ENCODE measurements around the gene THSD4.

Gene THSD4

DNA sequence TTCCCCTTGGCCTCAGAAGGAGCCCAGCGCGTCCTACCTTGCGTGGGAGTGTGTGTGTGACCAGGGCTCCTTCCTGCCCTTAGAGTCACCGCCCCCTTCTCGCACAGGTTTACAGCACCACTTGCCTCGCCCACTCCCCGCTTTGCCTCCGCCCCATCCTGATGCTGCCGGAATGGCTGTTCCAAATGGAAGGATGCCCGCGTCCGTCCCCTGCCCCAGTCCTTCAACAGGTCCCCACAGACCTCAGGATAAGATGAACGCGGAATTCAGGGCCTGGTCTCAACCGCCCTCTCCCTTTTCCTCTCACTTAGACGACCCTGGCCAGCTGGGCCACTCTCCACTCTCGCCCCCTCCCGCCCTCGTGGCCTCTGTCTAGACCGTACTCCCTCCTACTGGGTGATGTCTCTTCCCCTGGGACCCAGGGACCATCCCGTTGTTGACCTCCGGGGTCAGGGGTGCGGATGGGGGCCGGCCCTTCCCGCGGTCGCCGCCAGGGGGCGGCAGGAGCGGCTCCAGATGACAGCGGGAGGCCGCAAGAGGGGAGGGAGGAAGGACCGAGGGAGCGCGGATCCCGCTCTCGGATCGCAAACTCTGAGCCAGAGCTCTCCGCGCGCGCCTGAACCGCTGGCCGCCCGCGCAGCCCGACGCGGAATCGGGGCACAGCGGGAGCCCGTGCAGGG, at the start of gene THSD4:
Gene THSD4, plus strand, starts transcription at position 585 of the 680 bp plus-strand sequence.
- no peaks in the 10 kb centered on the region for H3K9me2 ChIP-seq (replicated peaks; ENCODE audit: low read depth, low read length)
- H4K20me1 ChIP-seq (ENCODE audit: insufficient read depth, low read length, poor library complexity, severe bottlenecking): no peaks in the 10 kb centered on the region
- H3K4me2 ChIP-seq (ENCODE audit: low read depth, low read length, poor library complexity, severe bottlenecking): no peak within 1 kb of the TSS
- H2AFZ ChIP-seq (ENCODE audit: low read length): no peak within 1 kb of the TSS
- H3K27me3 ChIP-seq (ENCODE audit: insufficient read depth, low read length, poor library complexity, severe bottlenecking): no peaks in the 10 kb centered on the region
- no peak within 1 kb of the TSS for H3K9ac ChIP-seq (ENCODE audit: low read depth, low read length, poor library complexity, severe bottlenecking)
- no peaks in the 10 kb centered on the region for H3K79me2 ChIP-seq (ENCODE audit: insufficient read depth, low read length)
- no peaks in the 10 kb centered on the region for H3K36me3 ChIP-seq (ENCODE audit: insufficient read depth, low read length)
- no peaks in the 10 kb centered on the region for H3K9me3 ChIP-seq (ENCODE audit: insufficient read depth, low read depth, low read length)
- H3K4me3 ChIP-seq (ENCODE audit: low read length, poor library complexity, severe bottlenecking): no peak within 1 kb of the TSS
- H3K4me1 ChIP-seq (ENCODE audit: insufficient read depth, low read length, poor library complexity, severe bottlenecking): no peaks in the 10 kb centered on the region
- H3F3A ChIP-seq (ENCODE audit: low read depth): no peaks in the 10 kb centered on the region
- TF ChIP-seq, protein P1, sequence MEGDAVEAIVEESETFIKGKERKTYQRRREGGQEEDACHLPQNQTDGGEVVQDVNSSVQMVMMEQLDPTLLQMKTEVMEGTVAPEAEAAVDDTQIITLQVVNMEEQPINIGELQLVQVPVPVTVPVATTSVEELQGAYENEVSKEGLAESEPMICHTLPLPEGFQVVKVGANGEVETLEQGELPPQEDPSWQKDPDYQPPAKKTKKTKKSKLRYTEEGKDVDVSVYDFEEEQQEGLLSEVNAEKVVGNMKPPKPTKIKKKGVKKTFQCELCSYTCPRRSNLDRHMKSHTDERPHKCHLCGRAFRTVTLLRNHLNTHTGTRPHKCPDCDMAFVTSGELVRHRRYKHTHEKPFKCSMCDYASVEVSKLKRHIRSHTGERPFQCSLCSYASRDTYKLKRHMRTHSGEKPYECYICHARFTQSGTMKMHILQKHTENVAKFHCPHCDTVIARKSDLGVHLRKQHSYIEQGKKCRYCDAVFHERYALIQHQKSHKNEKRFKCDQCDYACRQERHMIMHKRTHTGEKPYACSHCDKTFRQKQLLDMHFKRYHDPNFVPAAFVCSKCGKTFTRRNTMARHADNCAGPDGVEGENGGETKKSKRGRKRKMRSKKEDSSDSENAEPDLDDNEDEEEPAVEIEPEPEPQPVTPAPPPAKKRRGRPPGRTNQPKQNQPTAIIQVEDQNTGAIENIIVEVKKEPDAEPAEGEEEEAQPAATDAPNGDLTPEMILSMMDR (conservative IDR thresholded peaks at IDR 0.05; ENCODE audit: low read length): no peak
- no peak for TF ChIP-seq EZH2phosphoT487 (IDR thresholded peaks at IDR 0.05; ENCODE audit: borderline replicate concordance)

DNA sequence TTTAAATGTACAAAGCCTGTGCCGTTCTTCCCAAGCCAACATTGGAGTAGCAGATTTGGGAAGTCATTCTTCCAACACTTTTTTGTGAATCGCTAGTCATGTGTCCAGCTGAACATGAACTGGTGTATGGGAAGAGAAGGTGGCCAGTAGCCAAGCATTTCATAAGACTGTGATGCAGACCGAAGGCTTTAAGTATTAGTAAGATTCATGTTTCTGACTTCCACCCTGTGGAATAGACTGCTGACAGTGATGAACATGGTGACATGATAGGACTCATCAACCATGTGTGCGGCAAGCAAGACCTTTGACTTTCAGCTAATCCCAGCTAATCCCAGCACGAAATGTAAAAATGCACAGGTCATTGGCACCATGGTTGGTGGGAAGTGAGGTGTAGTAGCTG, 48.3 kb upstream of the THSD4 start:
- H3K4me1 ChIP-seq (ENCODE audit: insufficient read depth, low read length, poor library complexity, severe bottlenecking): peaks cover 26% of the 10 kb centered on the region
- H4K20me1 ChIP-seq (ENCODE audit: insufficient read depth, low read length, poor library complexity, severe bottlenecking): no peaks in the 10 kb centered on the region
- no peaks in the 10 kb centered on the region for H3K9me2 ChIP-seq (replicated peaks; ENCODE audit: low read depth, low read length)
- no peak overlapping the region for H3K4me3 ChIP-seq (ENCODE audit: low read length, poor library complexity, severe bottlenecking)
- H3K27me3 ChIP-seq (ENCODE audit: insufficient read depth, low read length, poor library complexity, severe bottlenecking): no peaks in the 10 kb centered on the region
- no peaks in the 10 kb centered on the region for H3K9me3 ChIP-seq (ENCODE audit: insufficient read depth, low read depth, low read length)
- H3K36me3 ChIP-seq (ENCODE audit: insufficient read depth, low read length): no peaks in the 10 kb centered on the region
- TF ChIP-seq EZH2phosphoT487 (IDR thresholded peaks at IDR 0.05; ENCODE audit: borderline replicate concordance): no peak
- TF ChIP-seq, protein P1 (conservative IDR thresholded peaks at IDR 0.05; ENCODE audit: low read length): no peak
- no peaks in the 10 kb centered on the region for H3F3A ChIP-seq (ENCODE audit: low read depth)
- no peak overlapping the region for H3K9ac ChIP-seq (ENCODE audit: low read depth, low read length, poor library complexity, severe bottlenecking)
- no peaks in the 10 kb centered on the region for H3K79me2 ChIP-seq (ENCODE audit: insufficient read depth, low read length)
- H3K4me2 ChIP-seq (ENCODE audit: low read depth, low read length, poor library complexity, severe bottlenecking): no peak overlapping the region
- H2AFZ ChIP-seq (ENCODE audit: low read length): no peak overlapping the region

GRCh38 chr15:71069693-71070092, 45.6 kb upstream of the THSD4 start:
- H2AFZ ChIP-seq (ENCODE audit: low read length): peak overlapping the region; percentile 75

More at GRCh38 chr15:71069693-71070092, 45.6 kb upstream of the THSD4 start:
- Histone ChIP-seq H3K4me2 (ENCODE audit: low read depth, low read length, poor library complexity, severe bottlenecking) (peak overlapping the region; percentile 11), H3K9me2 (replicated peaks; ENCODE audit: low read depth, low read length) (no peaks in the 10 kb centered on the region), H3K4me3 (ENCODE audit: low read length, poor library complexity, severe bottlenecking) (no peak overlapping the region), H4K20me1 (ENCODE audit: insufficient read depth, low read length, poor library complexity, severe bottlenecking) (no peaks in the 10 kb centered on the region), H3K9me3 (ENCODE audit: insufficient read depth, low read depth, low read length) (no peaks in the 10 kb centered on the region), H3K4me1 (ENCODE audit: insufficient read depth, low read length, poor library complexity, severe bottlenecking) (peaks cover 34% of the 10 kb centered on the region), H3K36me3 (ENCODE audit: insufficient read depth, low read length) (no peaks in the 10 kb centered on the region), H3K27me3 (ENCODE audit: insufficient read depth, low read length, poor library complexity, severe bottlenecking) (no peaks in the 10 kb centered on the region), H3F3A (ENCODE audit: low read depth) (no peaks in the 10 kb centered on the region), H3K9ac (ENCODE audit: low read depth, low read length, poor library complexity, severe bottlenecking) (no peak overlapping the region), H3K79me2 (ENCODE audit: insufficient read depth, low read length) (no peaks in the 10 kb centered on the region)
- no peak for TF ChIP-seq EZH2phosphoT487 (IDR thresholded peaks at IDR 0.05; ENCODE audit: borderline replicate concordance)
- TF ChIP-seq, protein P1 (conservative IDR thresholded peaks at IDR 0.05; ENCODE audit: low read length): peak; percentile 56

Measured in Loucy (cell line).